BLaER1 treated with 17β-estradiol and CSF1 and Interleukin-3, amounts not matched to agents 10 nM and 100 nM (cell line): ENCODE results near the gene MTR.

ENCODE experiments used
- H3K27ac ChIP-seq, 11 experiments: shearing (Covaris generic); formaldehyde crosslinking; 2 replicates each; pipeline ENCODE4 v1.8.1; 2022
- H3K27me3 ChIP-seq, 11 experiments: shearing (Covaris generic); formaldehyde crosslinking; 2 replicates each; pipeline ENCODE4 v1.8.1; 2022
- H3K36me3 ChIP-seq, 11 experiments: shearing (Covaris generic); formaldehyde crosslinking; 2 replicates each; pipeline ENCODE4 v1.8.1; 2022
- H3K4me1 ChIP-seq, 10 experiments: shearing (Covaris generic); formaldehyde crosslinking; 2 replicates each; pipeline ENCODE4 v1.8.1; 2022
- H3K4me2 ChIP-seq, 11 experiments: shearing (Covaris generic); formaldehyde crosslinking; 2 replicates each; pipeline ENCODE4 v1.8.1; 2022
- H3K4me3 ChIP-seq, 10 experiments: shearing (Covaris generic); formaldehyde crosslinking; 2 replicates each; pipeline ENCODE4 v1.8.1; 2022
- H3K9ac ChIP-seq, 11 experiments: shearing (Covaris generic); formaldehyde crosslinking; 2 replicates each; pipeline ENCODE4 v1.8.1; 2022
- H3K9me3 ChIP-seq, 11 experiments: shearing (Covaris generic); formaldehyde crosslinking; replicated peaks in 1 of 11; 2 replicates each; pipeline ENCODE4 v1.8.1; 2022
- H4K20me1 ChIP-seq, 11 experiments: shearing (Covaris generic); formaldehyde crosslinking; 2 replicates each; pipeline ENCODE4 v1.8.1; 2022
- Cebpa-rat ChIP-seq, 11 experiments: shearing (Covaris generic); IDR thresholded peaks; 2 replicates each; pipeline ENCODE4 v1.8.1; 2022

MTR gene

DNA sequence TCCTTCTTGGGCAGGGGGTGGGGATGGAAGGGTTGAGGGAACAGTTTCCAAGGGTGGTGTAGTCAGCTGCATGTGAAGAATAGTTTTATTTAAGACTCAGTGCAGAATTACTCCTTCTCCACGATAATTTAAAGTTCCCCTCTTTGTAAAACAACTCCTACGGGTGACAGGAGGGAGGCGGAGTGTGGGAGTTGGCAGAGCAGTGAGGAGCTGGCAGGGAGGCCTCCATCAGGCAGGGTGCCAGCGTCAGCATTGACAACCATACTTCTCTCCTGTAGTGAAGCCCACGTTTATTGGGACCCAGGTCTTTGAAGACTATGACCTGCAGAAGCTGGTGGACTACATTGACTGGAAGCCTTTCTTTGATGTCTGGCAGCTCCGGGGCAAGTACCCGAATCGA, 93.8 kb downstream of the MTR start:
- peaks cover 89 to 100% (median 98%) of the 10 kb centered on the region in 11 experiments for H3K36me3 ChIP-seq
- H3K4me2 ChIP-seq, result no peak overlapping the region
- H3K9me3 ChIP-seq, result no peaks in the 10 kb centered on the region
- no peak overlapping the region for H3K4me3 ChIP-seq
- no peaks in the 10 kb centered on the region for H3K4me1 ChIP-seq
- H3K9ac ChIP-seq, result no peak overlapping the region
- no peak for TF ChIP-seq Cebpa-rat (IDR thresholded peaks at IDR 0.05)
- H4K20me1 ChIP-seq, result no peaks in the 10 kb centered on the region; a peak in 3 of 22 replicates
- no peaks in the 10 kb centered on the region for H3K27me3 ChIP-seq
- no peak overlapping the region for H3K27ac ChIP-seq

DNA sequence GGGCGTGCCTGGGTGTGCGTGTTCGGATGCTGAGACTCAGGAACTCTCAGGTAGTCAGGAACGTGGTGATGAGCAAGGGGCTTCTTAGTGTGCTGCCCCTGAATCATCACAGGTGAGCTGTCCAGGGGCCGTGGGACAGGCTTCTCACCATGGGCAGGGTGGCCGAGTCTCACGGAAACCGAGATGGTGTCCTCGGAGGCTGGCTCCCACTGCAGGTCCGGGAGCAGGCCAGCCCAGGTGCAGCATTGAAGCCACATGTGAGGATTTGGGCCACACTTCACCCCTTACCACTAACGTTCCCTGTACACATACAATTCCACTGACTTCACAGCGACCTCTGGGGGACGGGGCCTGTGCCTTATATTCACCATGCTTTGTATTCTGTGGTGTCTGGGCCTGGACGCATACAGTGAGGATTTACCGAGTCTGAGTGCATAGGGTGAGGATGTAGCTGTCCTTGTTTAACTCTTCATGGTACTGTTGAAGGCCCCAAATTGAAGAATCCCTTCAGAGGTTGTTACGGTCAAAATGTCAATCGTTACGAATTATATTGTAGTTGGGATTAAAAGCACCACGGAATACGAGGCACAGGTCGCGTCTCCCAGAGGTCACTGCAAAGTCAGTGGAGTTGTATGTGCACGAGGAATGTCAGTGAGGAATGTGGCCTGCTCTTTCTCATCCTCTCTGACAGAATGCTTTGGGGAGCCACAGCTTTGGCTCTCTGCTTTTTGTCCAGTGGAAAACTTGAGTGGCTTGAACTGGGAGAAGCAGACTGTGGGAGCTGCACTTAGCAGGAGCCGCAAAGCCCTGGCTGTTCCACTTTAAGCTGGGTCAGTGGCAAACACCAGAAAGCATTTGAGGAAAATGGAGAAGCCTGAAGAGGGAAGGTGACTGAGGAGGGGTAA, 95.3 kb downstream of the MTR start:
- Histone ChIP-seq H3K9ac (no peak overlapping the region), H3K4me3 (no peak overlapping the region), H3K4me2 (no peak overlapping the region), H3K9me3 (no peaks in the 10 kb centered on the region), H3K27ac (no peak overlapping the region), H4K20me1 (peaks cover 0 to 4% (median 0%) of the 10 kb centered on the region in 11 experiments; a peak in 4 of 22 replicates), H3K36me3 (peaks cover 89 to 100% (median 99%) of the 10 kb centered on the region in 11 experiments), H3K27me3 (no peaks in the 10 kb centered on the region), H3K4me1 (no peaks in the 10 kb centered on the region)
- TF ChIP-seq Cebpa-rat (IDR thresholded peaks at IDR 0.05), result no peak

DNA sequence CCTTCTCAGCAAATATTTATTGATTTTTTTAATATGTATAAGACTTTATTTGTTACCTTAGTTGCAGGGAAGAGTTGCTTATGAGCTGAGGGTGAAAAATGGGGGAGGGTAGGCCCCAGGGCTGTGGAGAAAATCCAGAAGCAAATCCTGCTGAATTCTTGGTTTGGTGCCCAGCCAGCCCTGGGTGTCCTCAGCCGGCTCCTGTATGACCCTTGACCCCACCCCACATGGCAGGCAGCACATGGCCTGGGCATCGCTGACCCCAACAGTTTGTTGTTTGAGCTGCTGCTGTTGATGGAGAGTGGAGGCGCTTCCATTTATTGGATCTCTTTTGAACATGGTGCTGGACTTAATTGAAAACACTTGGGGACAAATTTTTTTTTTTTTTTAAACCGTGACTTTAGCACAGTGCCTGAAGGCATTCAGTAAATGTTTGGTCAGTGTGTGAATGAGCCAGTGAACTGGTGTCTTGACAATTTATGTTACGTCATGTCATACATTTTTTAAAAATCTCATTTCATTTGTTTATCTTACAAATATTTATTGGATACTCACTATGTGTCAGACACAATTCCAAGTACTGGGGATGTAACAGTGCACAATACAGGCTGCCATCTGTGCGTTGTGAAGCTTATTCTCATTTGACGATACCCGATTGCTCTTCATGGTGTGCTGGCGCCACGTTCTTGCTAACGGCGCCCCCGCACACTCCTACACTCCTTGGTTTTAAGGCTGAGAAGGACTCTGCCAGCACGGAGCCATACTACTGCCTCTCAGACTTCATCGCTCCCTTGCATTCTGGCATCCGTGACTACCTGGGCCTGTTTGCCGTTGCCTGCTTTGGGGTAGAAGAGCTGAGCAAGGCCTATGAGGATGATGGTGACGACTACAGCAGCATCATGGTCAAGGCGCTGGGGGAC, 98.8 kb downstream of the MTR start:
- H3K4me3 ChIP-seq, result no peak overlapping the region
- no peak overlapping the region for H3K4me2 ChIP-seq
- no peaks in the 10 kb centered on the region for H3K27me3 ChIP-seq
- H3K9me3 ChIP-seq, result no peaks in the 10 kb centered on the region
- TF ChIP-seq Cebpa-rat (IDR thresholded peaks at IDR 0.05), result no peak
- no peaks in the 10 kb centered on the region for H3K4me1 ChIP-seq
- H4K20me1 ChIP-seq, result peaks cover 0 to 11% (median 0%) of the 10 kb centered on the region in 11 experiments; a peak in 4 of 22 replicates
- no peak overlapping the region for H3K9ac ChIP-seq
- H3K36me3 ChIP-seq, result peaks cover 96 to 100% (median 100%) of the 10 kb centered on the region in 11 experiments
- H3K27ac ChIP-seq, result no peak overlapping the region

DNA sequence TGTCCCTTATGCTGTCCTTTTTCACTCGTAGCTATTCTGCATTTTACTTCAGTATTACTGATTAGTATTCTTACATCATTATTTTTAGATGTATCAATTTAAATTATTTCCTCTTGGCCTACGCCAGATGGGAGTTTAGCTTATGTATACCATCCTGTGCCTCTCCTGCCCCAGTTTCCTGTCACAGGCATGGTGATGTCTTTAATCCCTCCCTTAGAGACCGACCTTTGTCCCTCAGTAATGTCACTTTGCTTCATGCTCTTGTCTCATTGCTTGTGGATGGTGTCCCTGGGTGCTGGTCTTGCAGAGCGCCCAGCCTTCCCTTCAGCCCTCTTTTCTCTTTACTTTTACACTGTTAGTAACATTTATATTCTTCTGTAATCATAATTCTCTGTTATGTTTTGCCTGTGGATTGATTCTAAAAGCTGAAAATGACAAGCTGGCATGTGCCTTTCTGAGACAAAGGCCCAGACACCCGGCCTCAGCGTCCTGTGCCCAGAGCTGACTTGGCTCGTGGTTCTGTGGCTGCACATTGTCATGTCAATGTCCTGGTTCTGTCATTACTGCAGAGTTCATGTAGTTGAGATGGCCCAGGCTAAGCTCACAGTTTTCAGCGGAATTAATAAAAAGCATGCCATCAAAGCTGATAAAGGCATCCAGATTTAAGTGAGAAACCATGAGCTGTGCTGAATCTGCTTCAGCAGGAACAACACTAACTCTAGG, 100.7 kb downstream of the MTR start:
- Histone ChIP-seq H3K27ac (no peak overlapping the region), H4K20me1 (peaks cover 0 to 11% (median 0%) of the 10 kb centered on the region in 11 experiments; a peak in 3 of 22 replicates), H3K4me1 (no peaks in the 10 kb centered on the region), H3K9ac (no peak overlapping the region), H3K36me3 (peaks cover 90 to 100% (median 99%) of the 10 kb centered on the region in 11 experiments), H3K9me3 (no peaks in the 10 kb centered on the region; a peak in 1 of 22 replicates), H3K4me2 (no peak overlapping the region), H3K4me3 (no peak overlapping the region), H3K27me3 (no peaks in the 10 kb centered on the region)
- TF ChIP-seq Cebpa-rat (IDR thresholded peaks at IDR 0.05), result no peak

DNA sequence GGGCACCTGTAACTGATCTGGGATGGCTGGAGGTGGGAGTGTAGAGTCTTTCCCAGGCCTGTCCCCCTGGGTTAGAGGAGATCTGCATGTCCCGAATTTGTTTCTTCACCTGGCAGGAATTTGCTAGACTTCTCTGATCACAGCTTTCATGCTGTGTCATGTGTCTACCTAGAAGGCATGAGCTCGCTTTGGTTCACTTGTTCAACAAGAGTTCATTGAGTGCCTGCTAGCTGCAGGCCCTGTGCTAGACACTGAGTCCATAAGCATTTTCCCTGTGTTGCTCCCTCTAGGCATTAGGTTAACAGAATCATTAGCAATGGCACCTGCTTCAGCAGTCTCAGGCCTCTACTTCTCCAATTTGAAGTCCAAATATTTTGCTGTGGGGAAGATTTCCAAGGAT, 101.6 kb downstream of the MTR start:
- no peak for TF ChIP-seq Cebpa-rat (IDR thresholded peaks at IDR 0.05)
- peaks cover 90 to 100% (median 99%) of the 10 kb centered on the region in 11 experiments for H3K36me3 ChIP-seq

DNA sequence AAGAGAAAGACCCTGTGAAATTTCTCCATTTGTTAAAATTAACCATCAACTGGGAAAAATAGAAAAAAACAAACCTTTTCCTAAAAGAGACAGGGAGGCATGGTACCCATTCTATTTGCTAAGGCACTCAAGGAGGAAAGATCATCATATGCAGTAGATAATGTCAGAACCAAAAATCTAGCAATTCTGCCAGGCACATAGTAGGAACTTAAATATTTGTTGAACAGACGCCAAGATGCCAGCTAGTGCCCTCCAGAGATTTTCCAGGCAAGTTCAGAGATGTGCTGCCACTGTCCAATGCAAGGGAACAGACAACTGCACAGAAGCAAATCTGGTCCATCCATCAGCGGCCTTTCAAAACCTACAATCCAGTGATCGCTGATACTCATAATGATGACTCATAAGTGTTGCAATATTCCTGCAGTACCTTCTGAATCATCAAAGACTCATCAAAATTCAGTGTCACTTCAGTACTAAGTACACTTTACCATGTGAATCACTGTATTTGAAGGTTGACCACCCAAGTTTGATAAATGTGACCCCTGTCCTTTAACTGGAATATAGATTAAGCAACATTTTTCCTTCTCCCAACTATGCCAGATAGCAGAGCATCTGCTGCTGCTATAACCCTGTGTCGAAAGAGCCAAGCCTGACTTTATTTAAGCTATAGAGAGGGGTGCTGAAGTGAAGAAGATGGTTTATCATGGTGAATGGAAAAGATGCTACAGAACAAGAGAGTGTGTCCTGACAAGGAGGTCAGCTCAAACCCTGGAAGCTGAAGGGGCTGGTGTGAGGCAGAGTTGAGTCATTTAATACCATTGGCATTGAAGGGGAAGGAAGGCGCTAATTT, 110.0 kb downstream of the MTR start:
- peaks cover 0 to 3% (median 0%) of the 10 kb centered on the region in 11 experiments; a peak in 5 of 22 replicates for H3K9me3 ChIP-seq
- no peaks in the 10 kb centered on the region for H3K27me3 ChIP-seq
- no peak overlapping the region for H3K27ac ChIP-seq
- H3K4me3 ChIP-seq, result no peak overlapping the region
- peaks cover 15 to 35% (median 23%) of the 10 kb centered on the region in 11 experiments; a peak in 21 of 22 replicates for H3K36me3 ChIP-seq
- peak in 1 of 11 experiments; percentile 30; a peak in 1 of 22 replicates for TF ChIP-seq Cebpa-rat (IDR thresholded peaks at IDR 0.05)
- H3K4me1 ChIP-seq, result peaks cover 0 to 14% (median 4%) of the 10 kb centered on the region in 10 experiments; a peak in 7 of 20 replicates
- no peaks in the 10 kb centered on the region for H4K20me1 ChIP-seq
- H3K9ac ChIP-seq, result no peak overlapping the region
- H3K4me2 ChIP-seq, result peak overlapping the region in 3 of 11 experiments; percentile 16 to 46 (median 40); a peak in 4 of 22 replicates

More for the DNA sequence above, 101.6 kb downstream of the MTR start:
- Histone ChIP-seq H3K27me3 (no peaks in the 10 kb centered on the region), H3K9me3 (no peaks in the 10 kb centered on the region; a peak in 3 of 22 replicates), H3K4me2 (no peak overlapping the region), H3K27ac (no peak overlapping the region), H3K4me3 (no peak overlapping the region), H4K20me1 (peaks cover 0 to 11% (median 0%) of the 10 kb centered on the region in 11 experiments; a peak in 1 of 22 replicates), H3K4me1 (no peaks in the 10 kb centered on the region), H3K9ac (no peak overlapping the region)

DNA sequence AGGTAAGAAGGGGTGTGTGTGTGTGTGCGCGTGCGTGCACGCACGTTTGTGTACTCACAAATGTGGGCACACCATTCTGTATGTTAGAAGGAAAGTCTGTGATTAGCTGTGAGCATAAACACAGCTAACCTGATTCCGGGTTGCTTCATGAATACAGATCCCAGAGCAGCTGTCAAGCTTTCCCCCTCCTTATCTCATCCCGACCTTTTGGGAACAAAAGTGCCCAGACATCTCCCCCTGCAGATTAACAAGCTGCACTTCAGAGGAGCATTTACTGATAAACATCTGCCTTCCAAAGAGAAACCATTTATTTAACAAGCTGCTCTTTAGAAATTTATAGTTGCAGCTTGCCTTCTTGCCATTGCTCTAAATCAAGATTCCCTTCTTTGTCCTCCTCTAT, 112.1 kb downstream of the MTR start:
- TF ChIP-seq Cebpa-rat (IDR thresholded peaks at IDR 0.05), result no peak
- Histone ChIP-seq H3K4me1 (peaks cover 0 to 14% (median 4%) of the 10 kb centered on the region in 10 experiments; a peak in 7 of 20 replicates), H3K4me2 (no peak overlapping the region), H3K9me3 (peaks cover 0 to 3% (median 0%) of the 10 kb centered on the region in 11 experiments; a peak in 2 of 22 replicates), H3K27ac (no peak overlapping the region), H3K27me3 (no peaks in the 10 kb centered on the region), H4K20me1 (no peaks in the 10 kb centered on the region), H3K4me3 (no peak overlapping the region), H3K36me3 (peaks cover 0 to 14% (median 4%) of the 10 kb centered on the region in 11 experiments; a peak in 10 of 22 replicates), H3K9ac (no peak overlapping the region)
